GM19468 (cell line): ENCODE data around the gene TYW1B.
"Not testable (repeated sequence)": the region's sequence is repeated elsewhere in the genome, so short reads cannot be mapped to it uniquely, and the experiment has no call there.

Experiments used
- ATAC-seq: cut with Tn5 transposase; IDR thresholded peaks from one replicate; pipeline ENCODE4 v1.9.1; 2021; ENCODE audit warnings: mild to moderate bottlenecking, moderate library complexity, moderate number of reproducible peaks; ENCODE audit not compliant: unreplicated experiment; ENCODE audit errors: extremely low read depth

The TYW1B gene

DNA sequence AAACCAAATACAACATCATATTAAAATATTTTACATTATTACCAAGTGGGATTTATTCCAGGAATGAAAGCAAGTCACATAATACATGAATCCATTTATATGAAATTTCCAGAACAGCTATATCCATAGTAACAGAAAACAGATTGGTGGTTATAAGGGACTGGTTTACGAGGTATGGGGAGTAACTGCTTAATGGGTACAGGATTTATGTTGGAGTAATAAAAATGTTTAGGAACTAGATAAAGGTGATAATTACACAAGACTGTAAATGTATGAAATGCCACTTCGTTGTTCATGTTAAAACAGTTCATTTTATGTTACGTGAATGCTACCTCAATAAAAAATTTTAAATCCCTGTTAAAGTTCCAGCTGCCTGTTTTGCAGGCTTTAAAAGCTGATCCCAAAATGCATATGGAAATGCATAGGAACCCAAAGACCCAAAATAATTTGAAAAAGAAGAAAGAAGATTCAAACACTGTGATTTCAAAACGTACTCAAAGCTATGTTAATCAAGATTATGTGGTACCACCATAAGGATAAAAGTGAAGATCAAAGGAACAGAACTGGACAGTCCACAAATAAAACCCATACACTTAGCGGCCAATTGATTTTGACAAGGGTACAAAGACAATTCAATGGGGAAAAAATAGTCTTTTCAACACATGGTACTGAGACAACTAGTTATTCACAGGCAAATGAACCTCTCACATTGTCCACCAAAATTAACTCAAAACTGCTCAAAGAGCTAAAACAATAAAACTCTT, 186.3 kb downstream of the TYW1B start:
- ATAC-seq: not testable (repeated sequence)

DNA sequence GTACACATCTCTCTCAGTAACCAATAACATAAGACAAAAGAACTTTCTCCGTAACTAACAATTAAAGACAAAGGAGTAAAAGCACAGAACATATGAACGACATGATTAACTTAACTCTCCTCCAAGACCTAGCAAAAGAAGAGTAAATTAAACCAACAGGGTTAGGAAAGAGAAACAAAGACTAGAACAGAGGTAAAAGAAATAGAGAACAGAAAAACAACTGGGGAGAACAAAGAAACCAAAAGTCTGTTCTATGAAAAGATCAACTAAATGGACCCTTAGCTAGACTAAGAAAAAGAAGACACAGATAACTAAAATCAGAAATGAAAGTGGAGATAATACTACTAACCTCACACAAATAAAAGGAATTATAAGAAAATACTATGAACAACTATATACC, 187.3 kb downstream of the TYW1B start:
- ATAC-seq: peak; percentile 65

DNA sequence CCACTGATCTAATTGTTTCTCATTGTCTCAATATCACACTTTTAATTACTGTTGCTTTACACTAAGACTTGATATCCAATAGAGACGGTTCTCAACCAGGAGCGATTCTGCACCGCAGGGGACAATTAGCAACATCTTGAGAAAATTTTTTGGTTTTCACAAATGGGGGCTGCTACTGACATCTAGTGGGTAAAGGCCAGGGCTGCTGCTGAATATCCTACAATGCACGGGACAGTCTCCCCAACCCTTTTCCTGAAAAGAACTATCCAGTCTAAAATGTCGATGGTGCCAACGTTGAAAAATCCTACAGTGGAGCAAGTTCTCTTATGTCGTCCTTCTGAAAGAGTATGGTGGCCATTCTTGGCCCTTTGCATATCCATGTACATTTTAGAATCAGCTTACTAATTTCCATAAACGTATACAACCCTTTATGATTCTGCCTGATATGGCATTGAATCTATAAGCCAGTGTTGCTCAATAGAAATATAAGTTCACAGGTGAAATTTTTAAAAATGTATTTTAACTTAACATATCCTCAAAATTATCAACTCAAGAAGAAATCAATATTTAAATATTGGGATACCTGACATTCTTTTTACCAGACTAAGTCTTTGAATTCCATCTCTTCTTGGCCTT, 192.6 kb downstream of the TYW1B start:
- ATAC-seq: not testable (repeated sequence)

DNA sequence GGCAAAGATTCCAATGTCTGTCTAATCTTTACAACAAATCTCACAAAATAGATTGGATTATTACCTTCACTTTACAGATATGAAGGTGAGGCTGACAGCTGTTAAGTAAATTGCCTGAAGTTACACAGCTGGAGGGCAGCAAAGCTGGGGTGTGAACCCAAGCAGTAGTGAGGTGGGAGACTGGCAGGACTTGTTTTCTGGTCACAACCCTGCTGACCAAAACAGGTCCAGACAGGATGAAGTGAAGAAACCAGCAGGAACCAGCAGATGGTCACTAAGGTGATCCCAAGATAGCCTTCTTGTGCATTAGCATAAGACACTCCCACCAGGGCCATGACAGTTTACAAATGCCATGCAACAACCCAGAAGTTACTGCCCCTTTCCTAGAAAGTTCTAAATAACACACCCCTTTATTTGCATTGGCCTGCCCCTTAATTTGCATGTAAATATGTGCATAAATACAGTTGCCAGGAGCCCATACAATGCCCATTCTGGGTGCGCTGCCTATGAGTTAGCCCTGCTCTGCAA, 195.2 kb downstream of the TYW1B start:
- not testable (repeated sequence) for ATAC-seq

DNA sequence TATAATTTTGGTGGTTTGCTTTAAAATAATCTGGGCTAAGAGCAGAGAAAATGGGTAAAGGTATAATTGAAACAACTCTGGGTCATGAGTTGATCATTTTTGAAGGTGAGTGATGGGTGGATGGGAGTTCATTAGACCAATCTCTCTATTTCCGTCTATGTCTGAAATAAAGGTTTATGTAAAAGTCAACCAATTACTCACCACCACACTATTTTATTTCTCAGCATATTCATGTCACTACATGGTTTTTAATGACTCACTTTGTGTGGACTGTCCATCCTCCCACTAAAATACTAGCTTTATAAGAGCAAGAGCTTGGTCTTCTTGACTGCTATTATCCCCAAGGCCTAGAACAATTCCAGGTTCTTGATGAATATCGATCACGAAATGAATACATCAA, 199.6 kb downstream of the TYW1B start:
- ATAC-seq: not testable (repeated sequence)

DNA sequence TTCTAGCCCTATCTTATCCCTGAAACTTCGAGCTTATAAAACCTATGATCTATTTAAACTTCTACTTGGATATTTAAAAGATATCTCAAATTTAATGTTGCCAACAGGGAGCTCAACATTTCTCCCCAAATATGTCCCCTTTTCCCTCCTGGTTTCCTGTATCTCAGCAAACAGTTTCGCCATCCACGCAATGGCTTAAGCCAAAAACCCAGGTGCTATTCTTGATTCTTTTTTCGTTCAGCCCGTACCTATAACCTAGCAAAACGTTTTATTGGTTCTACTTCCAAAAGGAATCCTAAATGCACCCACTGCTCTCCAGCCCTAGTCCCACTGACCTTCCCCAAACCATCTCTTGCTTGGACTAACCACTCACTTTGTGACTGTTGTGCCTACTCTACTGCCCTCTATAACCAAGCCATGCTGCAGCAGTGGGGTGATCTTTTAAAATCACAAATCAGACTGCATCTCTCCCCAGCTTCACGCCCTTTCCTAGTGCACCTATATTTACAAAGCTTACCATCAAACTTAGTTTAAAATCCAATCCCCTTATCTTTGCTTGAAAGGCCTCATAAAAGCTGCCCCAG, 201.5 kb downstream of the TYW1B start:
- ATAC-seq: not testable (repeated sequence)

DNA sequence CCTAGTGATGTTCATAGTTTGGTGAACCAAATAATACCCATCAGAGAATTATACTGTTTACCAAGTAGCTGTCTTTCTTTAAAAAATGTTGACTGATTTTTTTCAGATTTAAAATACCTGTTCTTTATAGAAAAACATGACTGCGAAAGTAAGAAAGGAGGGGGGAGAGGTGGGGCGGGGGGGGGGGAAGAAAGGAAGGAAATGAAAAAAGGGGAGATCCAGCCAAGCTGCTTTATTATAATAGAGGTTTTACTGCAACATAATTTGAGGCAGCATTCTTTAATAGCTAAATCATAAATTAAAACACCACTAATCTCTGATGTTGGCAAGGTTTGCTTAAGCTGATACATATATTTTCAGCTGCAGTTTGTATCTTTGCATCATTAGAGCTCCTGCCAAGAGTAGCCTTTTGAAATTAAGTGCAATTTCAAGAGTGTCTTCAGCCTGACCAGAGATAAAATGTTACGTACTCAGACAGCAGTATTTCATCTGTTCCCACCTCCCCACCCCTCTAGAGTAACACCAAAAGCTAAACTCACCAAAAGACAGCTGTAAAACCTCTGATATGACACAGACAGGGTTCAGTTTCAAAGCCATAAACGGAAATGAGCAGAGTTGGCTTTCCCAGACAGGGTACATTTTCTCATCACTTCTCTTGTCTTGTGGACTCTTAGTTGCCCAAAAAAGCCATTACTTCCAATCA, 202.1 kb downstream of the TYW1B start:
- ATAC-seq: peak; percentile 26

DNA sequence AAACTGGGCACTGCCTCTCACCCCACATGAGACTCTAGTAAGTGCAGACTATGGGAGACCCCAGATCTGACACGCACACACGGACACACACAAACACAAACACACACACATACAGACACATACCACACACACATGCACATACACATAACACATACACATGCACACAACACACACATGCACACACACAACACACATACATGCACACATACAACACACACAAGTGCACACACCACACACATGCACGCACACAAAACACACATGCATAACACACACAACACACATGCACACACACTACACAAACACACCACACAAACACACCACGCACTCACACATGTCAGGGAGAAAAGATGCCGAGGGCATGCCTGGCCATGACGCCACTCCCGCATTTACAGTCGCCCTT, 205.5 kb downstream of the TYW1B start:
- ATAC-seq: no peak

DNA sequence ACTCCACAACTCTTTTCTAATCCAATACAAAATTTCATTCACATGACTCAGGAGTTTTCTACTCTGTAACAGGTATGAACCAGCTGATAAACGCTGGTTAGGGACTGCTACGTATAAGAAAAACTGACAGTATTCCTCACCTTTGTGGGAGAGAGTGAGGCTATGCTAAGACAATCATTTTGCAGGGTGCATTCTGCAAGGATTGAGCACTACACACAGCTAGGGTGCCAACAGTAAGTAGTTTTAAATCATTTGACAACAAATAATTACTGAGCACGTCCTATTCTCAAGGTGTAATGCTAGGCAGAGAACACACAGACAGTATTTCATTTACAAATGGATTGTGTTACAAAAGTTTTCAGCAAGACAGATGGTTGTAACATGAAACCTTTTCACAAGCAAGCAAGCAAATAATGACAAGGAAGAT, 206.2 kb downstream of the TYW1B start:
- not testable (repeated sequence) for ATAC-seq

DNA sequence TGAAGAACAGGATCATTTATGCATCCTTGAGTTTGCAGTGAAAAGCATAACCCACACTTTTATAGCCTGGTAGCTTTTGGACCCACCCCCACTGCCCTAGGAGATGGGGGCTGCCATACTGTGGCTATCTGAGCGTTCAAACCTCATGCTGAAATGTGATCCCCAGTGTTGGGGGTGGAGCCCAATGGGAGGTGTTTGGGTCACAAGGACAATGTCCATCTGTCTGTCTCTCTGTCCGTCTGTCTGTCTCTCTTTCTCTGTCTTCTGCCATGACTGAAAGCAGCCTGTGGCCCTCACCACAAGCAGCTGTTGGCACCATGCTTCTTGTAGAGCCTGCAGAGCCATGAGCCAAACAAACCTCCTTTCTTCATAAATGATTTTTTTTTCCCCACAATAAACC, 207.1 kb downstream of the TYW1B start:
- ATAC-seq: not testable (repeated sequence)

DNA sequence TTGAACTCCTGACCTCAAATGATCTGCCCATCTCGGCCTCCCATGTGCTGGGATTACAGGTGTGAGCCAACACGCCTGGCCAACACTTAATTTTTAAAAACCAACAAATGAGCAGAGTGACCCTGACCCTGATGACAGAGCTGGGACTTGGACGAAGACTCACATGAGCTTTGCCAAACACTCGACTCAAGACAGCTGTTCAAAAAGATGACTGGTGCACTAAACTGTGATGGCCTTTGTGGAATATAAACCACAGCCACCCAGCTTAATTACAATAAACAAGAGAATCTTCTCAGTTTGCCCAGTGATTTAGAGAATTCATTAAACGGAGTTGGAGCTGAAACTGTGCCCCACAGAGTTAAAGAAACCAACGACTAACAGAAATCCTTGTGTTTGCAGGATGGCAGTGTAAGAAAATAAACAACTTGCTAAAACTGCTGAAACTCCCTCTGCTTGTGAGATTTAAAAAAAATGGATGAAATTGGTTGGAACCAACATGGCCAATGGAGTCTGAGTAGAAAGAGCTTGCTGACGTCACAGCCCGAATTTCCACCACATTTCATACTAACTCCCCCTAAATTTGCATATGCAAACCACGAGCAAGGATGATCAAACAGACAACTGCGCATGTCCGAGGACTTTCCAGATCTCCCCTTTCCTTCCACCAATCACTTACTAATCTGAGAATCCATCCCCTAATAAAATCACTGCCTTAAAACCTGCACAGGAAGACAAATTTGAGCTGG, 209.4 kb downstream of the TYW1B start:
- not testable (repeated sequence) for ATAC-seq

DNA sequence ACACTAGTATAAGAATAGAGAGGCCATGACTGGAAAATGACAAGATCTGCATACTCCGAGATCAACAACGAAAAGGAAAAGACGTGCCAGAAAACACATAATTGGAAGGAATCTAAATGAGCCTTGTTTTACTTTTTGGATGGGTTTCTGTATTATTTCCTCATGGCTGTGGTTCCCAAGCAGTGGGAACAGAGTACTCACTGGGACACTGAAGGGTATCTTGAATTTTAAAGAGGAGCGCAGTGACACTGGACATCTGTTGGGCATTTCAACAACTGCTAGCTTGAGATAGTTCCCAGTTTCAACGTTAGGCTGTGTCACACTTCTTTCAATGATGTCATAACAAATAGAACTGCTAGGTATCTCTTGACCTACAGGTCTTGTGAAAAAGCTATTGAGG, 218.2 kb downstream of the TYW1B start:
- not testable (repeated sequence) for ATAC-seq

DNA sequence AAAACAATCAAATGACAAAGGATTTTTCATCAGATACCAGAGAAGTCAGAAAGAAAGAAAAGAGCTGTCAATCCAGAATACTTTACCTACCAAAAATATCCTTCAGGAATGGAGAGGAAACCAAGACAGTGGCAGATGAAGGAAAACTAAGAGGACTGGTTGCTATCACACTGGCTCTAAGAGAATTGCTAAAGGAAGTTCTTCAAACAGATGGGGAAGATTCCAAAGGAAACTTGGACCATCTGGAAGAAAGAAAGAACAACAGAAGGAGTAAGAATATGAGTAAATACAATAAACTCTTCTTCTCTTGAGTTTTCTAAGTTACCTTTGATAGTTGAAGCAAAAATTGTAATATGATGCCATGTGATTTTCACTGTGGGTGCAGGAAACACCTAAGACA, 220.0 kb downstream of the TYW1B start:
- ATAC-seq: not testable (repeated sequence)

DNA sequence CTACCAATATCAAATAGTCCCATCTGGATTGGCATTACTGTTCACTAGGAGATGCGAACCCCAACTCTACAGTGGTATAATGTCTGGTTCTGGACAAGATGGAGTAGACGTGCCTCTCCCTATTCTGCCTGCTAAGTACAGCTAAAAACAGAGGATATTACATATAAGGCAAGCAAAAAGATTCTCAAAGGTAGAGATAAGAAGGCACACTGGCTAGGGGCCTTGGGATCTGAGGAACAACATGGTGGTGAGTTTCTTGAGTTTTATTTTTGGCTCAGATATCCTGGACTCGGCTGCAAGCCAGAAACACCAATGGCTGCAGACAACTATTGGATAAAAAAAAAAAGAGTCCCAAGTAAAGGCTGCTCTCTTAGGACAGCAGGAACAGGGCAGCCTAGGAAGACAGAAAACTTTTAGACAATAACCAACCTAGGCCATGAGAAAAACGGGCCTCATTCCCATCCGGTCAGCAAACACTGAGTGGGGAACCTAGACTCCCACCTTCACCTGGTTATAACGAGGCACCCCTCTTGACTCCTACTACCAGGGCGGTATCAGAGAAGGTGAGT, 222.1 kb downstream of the TYW1B start:
- not testable (repeated sequence) for ATAC-seq

DNA sequence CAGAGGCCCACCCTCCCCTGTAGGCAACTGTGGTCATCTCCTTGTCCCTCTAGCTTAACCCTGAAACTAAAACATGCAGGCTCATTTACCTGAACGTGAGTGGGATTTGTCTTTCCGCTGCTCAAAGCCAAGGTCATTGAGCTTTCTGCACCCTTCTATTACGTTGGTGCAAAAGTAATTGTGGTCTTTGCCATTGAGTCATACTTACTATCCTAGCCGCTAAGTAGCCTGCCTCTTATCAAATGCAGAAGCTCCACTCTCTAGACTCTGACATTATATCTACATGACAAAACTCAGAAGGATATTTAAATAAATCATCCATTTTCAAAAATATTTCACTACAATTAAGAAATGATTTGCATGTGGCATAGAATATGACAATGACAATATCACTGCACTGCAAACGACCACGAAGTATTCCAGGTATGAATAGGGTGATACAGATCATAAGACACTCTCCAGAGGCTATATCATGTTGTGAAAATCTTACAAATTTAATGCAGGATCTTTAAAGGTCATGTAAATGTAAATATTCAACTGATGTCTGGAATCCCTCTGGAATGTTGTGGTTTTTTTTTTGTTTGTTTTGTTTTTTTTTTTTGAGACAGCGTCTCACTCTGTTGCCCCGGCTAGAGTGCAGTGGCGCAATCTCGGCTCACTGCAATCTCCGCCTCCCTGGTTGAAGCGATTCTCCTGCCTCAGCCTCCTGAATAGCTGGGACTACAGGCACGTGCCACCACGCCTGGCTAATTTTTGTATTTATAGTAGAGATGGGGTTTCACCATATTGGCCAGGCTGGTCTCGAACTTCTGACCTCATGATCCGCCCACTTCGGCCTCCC, 223.0 kb downstream of the TYW1B start:
- ATAC-seq: not testable (repeated sequence)

DNA sequence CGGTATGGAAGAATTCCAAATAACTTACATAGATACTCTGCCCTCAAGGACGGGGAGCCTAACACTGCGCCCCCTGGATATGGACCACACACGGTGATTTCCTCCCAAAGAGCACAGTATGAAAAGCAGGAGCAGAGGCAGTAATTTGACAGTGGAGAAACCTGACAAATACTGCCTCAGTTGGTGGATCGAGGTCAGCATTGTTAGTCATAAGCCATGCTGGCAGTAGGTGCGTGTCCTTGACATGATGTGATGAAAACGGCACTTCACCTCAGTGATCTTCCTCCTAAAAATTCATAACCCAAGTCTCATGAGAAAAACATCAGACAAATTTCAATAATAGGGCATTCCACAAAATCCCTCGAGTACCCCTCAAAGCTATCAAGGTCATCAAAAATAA, 224.5 kb downstream of the TYW1B start:
- not testable (repeated sequence) for ATAC-seq

DNA sequence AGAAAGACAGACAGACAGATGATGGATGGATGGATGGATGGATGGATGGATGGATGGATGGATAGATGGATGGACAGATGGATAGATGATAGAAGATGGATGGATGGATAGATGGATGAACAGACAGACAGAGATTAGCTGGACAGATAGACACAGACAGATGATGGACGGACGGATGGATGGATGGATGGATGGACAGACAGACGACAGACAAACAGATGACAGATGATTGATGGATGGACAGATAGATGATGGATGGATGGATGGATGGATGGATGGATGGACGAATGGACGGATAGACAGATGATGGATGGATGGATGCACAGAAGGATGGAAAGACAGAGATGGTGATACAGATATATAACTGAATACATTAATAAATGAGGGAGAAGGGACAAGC, 224.9 kb downstream of the TYW1B start:
- ATAC-seq: no peak

DNA sequence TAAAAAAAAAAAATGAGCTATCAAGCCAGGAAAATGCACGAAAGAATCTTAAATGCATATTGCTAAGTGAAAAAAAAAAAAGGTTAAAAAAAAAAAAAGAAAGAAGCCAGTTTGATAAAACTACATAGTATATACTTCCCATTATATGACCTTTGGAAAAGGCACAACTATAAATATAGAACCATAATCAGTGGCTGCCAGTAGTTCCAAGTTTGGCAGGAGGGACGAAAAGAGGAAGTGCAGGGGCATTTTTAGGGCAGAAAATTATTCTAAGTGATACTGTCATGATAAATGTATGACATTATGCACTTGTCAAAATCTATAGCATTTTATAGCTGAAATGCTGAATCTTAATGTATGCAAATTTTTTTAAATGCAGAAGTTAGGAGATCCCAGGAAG, 226.3 kb downstream of the TYW1B start:
- ATAC-seq: not testable (repeated sequence)

DNA sequence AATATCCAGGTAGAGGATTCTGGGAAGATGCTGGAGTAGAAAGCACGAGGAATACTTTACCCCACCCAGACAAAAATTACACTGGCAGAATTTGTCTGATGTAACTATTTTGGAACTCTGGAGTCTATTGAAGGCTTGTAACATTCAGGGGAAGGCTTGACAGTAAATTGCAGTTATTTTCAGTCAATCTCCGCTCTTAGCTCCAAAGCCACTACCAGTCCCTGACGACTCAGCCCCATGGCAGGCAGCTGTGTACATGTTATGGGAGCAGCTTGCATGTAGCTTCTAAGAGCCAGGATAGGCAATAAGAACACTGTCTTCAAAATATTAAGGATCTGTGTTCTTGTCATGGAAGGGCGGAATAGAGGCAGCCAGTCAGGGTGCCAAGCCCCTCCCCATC, 238.0 kb downstream of the TYW1B start:
- ATAC-seq: not testable (repeated sequence)
